GM08714 (cell line): ENCODE measurements around the gene PPP1R37.

ENCODE experiments used
- H3K4me3 ChIP-seq: fragments of 200-500 bp; sonication (Bioruptor generic); 2 replicates; pipeline ENCODE4 v1.5.1; 2014; ENCODE audit warnings: mild to moderate bottlenecking, low read length, inconsistent platforms
- ZNF274 ChIP-seq: IDR thresholded peaks from 2 replicates; pipeline ENCODE4 v1.6.1; 2012; ENCODE audit warnings: mild to moderate bottlenecking, low read depth, low read length

Gene PPP1R37

DNA sequence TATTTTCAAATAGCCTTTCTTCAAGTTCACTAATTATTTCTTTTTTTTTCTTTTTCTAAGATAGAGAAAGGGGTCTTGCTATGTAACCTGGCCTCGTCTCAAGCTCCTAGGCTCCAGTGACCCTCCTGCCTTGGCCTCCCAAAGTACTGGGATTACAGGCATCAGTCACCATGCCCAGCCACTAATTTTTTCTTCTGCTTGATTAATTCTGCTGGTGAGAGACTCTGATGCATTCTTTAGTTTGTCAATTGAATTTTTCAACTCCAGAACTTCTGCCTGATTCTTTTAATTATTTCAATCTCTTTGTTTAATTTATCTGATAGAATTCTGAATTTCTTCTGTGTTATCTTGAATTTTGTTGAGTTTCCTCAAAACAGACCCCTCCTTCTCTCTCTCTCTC is 97.0 kb downstream of the PPP1R37 start:
- TF ChIP-seq ZNF274: no peak
- H3K4me3 ChIP-seq: no peak overlapping the region

DNA sequence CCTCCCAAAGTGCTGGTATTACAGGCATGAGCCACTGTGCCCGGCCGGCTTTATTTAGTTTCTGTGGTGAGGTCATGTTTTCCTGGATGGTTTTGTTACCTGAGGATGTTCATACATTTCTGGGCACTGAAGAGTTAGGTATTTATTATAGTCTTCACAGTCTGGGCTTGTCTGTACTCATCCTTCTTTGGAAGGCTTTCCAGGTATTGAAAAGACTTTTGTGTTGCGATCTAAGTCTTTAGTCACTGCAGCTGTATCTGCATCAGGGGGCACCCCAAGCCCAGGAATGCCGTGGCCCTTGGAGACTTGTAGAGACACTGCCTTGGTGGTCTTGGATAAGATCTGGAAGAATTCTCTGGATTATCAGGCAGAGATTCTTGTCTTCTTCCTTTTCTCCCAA is 98.4 kb downstream of the PPP1R37 start:
- H3K4me3 ChIP-seq: no peak overlapping the region
- no peak for TF ChIP-seq ZNF274

- no peak overlapping the region for H3K4me3 ChIP-seq
- no peak for TF ChIP-seq ZNF274
Measured at GRCh38 chr19:45195764-45196163, 102.8 kb downstream of the PPP1R37 start.
